Kidney (tissue), 14 donors: ENCODE measurements around the gene ROR1. TPM values are rescaled to one million over a fixed set of nuclear protein-coding genes. Genes with fewer than 3 reads are reported as not detected.

Experiments used
- DNase-seq, 5 donors: peaks; one replicate each; pipeline ENCODE4 v3.0.0-alpha.2; 2013 to 2020
- FAIRE-seq: peaks from 2 replicates; lab custom pipeline; 2012; peaks lifted over from hg19 to GRCh38; lab: Jason Lieb, UNC
- H3K27ac ChIP-seq, 2 donors: one replicate each; pipeline ENCODE4 v1.7.0; 2013; ENCODE audit warnings: low read depth in 2 of 2, low read length in 2 of 2, inconsistent platforms in 1 of 2
- H3K27me3 ChIP-seq: one replicate; pipeline ENCODE4 v1.7.1; 2013; ENCODE audit warnings: low read length, inconsistent platforms; ENCODE audit not compliant: control insufficient read depth, insufficient read depth
- H3K36me3 ChIP-seq, 3 donors: one replicate each; pipeline versions ENCODE4 v1.7.0 to v1.7.1; 2013; ENCODE audit warnings: low read length in 3 of 3, control low read depth in 1 of 3, inconsistent platforms in 1 of 3; ENCODE audit not compliant: insufficient read depth in 3 of 3, control insufficient read depth in 2 of 3
- H3K4me1 ChIP-seq, 3 donors: one replicate each; pipeline versions ENCODE4 v1.7.0 to v1.7.1; 2013; ENCODE audit warnings: low read length in 3 of 3, inconsistent platforms in 1 of 3, low read depth in 1 of 3; ENCODE audit not compliant: control insufficient read depth in 2 of 3, insufficient read depth in 2 of 3
- H3K4me3 ChIP-seq, 3 donors: one replicate each; pipeline versions ENCODE4 v1.7.0 to v1.8.1; 2013; ENCODE audit warnings: low read length in 3 of 3, control low read depth in 1 of 3, inconsistent platforms in 1 of 3
- H3K9ac ChIP-seq, 3 donors: one replicate each; pipeline versions ENCODE4 v1.7.0 to v1.7.1; 2013; ENCODE audit warnings: low read length in 3 of 3, control low read depth in 1 of 3, inconsistent platforms in 1 of 3
- H3K9me3 ChIP-seq, 3 donors: one replicate each; pipeline versions ENCODE4 v1.7.0 to v1.7.1; 2013; ENCODE audit warnings: low read length in 3 of 3, control low read depth in 1 of 3, inconsistent platforms in 1 of 3; ENCODE audit not compliant: control insufficient read depth in 2 of 3, insufficient read depth in 1 of 3
- CTCF ChIP-seq: IDR thresholded peaks from 3 replicates; pipeline ENCODE4 v1.5.1; 2012; ENCODE audit warnings: mild to moderate bottlenecking, moderate library complexity, borderline replicate concordance; ENCODE audit not compliant: insufficient read depth; ENCODE audit errors: extremely low read depth
- intact Hi-C: fragments of 100-400 bp; cut with DNase I; formaldehyde crosslinking; loops from one replicate; pipeline ENCODE4 v1.11.1; 2022
- polyA plus RNA-seq: library from polyadenylated mRNA; stranded (reverse); fragments of 350-450 nt; fragmentation: Illumina TruSeq; extraction: RNeasy Lipid Tissue Mini Kit (QIAGEN cat#74804); gene quantifications from one replicate; pipeline ENCODE4 v1.2.3, GENCODE V29; 2014; ENCODE audit warnings: low read depth, low replicate concordance; ENCODE audit not compliant: insufficient read depth
- total RNA-seq: library from RNA; stranded (reverse); fragmentation: NEBNext Ultra II Directional; extraction: Animal tissue kit (Norgen Biotek cat#: 25700); gene quantifications from one replicate; pipeline ENCODE4 v1.2.1, GENCODE V29; 2021
- donor health status: control.
- donor health status: control.
- donor health status: control.
- donor health status: control.
- donor health status: control.
- donor health status: DM: yes; HTN: yes; CAD: no.
- donor health status: Normal renal cell carcinoma (clear cell type).

The ROR1 gene
- total and polyA plus RNA-seq, 2 donors from 2014 or later = 0.77 to 8.0 TPM

GRCh38 chr1:64200064-64200463, 426.2 kb downstream of the ROR1 start:
- Histone ChIP-seq H3K9ac (no peak overlapping the region), H3K9me3 (no peaks in the 10 kb centered on the region), H3K4me3 (no peak overlapping the region), H3K36me3 (no peaks in the 10 kb centered on the region), H3K27ac (no peak overlapping the region), H3K4me1 (peaks cover 0 to 4% (median 0%) of the 10 kb centered on the region in 3 donors), H3K27me3 (no peaks in the 10 kb centered on the region)
- intact Hi-C loops = no loop called here
- DNase-seq (no peak), FAIRE-seq (no peak)
- TF ChIP-seq CTCF = no peak

- Histone ChIP-seq H3K27me3 (no peaks in the 10 kb centered on the region), H3K9ac (no peak within 1 kb of the TSS), H3K4me3 (no peak within 1 kb of the TSS), H3K4me1 (no peaks in the 10 kb centered on the region), H3K36me3 (no peaks in the 10 kb centered on the region), H3K9me3 (no peaks in the 10 kb centered on the region), H3K27ac (no peak within 1 kb of the TSS)
- no peak for TF ChIP-seq CTCF
- intact Hi-C loops = no loop called here
- no peak for DNase-seq
- no peak for FAIRE-seq
These were observed 429.6 kb downstream of the ROR1 start, which contains the start of gene UBE2U for GRCh38 chr1:64203420-64203819. Gene UBE2U (plus strand): TSS chr1:64203623. CDS start chr1:64204051, 428 bp downstream.

- DNase-seq (no peak), FAIRE-seq (no peak)
- H3K9ac ChIP-seq = no peak overlapping the region
- no peak overlapping the region for H3K4me3 ChIP-seq
- H3K4me1 ChIP-seq = no peaks in the 10 kb centered on the region
- no peaks in the 10 kb centered on the region for H3K27me3 ChIP-seq
- H3K9me3 ChIP-seq = no peaks in the 10 kb centered on the region
- intact Hi-C loops = no loop called here
- TF ChIP-seq CTCF = no peak
- H3K36me3 ChIP-seq = no peaks in the 10 kb centered on the region
- no peak overlapping the region for H3K27ac ChIP-seq
These were observed 435.4 kb downstream of the ROR1 start for GRCh38 chr1:64209221-64209620.

- FAIRE-seq (no peak), DNase-seq (no peak)
- Histone ChIP-seq H3K9ac (no peak overlapping the region), H3K27ac (no peak overlapping the region), H3K4me3 (no peak overlapping the region), H3K4me1 (no peaks in the 10 kb centered on the region), H3K27me3 (no peaks in the 10 kb centered on the region), H3K36me3 (no peaks in the 10 kb centered on the region), H3K9me3 (no peaks in the 10 kb centered on the region)
- intact Hi-C loops = no loop called here
- no peak for TF ChIP-seq CTCF
These were observed 438.2 kb downstream of the ROR1 start for GRCh38 chr1:64212031-64212430.
